Heart left ventricle (tissue), 13 donors: ENCODE measurements around the gene TRPM3.

ENCODE experiments used
- POLR2A ChIP-seq, 2 donors: fragments of 450-650 bp; IDR thresholded peaks; one replicate each; pipeline ENCODE4 v1.6.1; 2017; ENCODE audit warnings: antibody characterized with exemption in 2 of 2, mild to moderate bottlenecking in 2 of 2, moderate library complexity in 2 of 2
- TF ChIP-seq, protein P1 (sequence below), 12 donors: fragments of 200-600 bp; sonication (generic) in 4 of 12; IDR thresholded peaks; one replicate each; pipeline versions ENCODE4 v1.5.0 to v1.8.0; 2018 to 2022; ENCODE audit warnings: antibody characterized with exemption in 12 of 12, mild to moderate bottlenecking in 5 of 12
- donor health status: ischemic (EF 13 %, LVEDD 7.1; RV severe dilation, severe dysfunction).
- donor health status: DM: no; HTN: yes; CAD: no.
- donor health status: DM: no; HTN: no; CAD: no.
- donor health status: ischemic (EF 25% LVEDD 6.9; RV normal size, moderate dysfunction).
- donor health status: ischemic (EF 25% LVEDD 5.7; RV mildly dilated, moderate dysfunction).
- donor health status: ischemic (EF 35%, LVEDD 5.7; RV mildly dilated, moderate dysfunction).
- donor health status: nonischemic (EF 11% LVEDD 7.7; RV severe dilation, severe dysfunction).
- donor health status: DM: yes; HTN: yes; CAD: no.
- donor health status: PGD.
- donor health status: ischemic (EF 29% LVEDD 5.4; RV normal size, mild dysfunction).
- donor health status: nonischemic (EF 23%, LVEDD 6.1; RV moderate dilation, normal function).

- TF ChIP-seq, protein P1, sequence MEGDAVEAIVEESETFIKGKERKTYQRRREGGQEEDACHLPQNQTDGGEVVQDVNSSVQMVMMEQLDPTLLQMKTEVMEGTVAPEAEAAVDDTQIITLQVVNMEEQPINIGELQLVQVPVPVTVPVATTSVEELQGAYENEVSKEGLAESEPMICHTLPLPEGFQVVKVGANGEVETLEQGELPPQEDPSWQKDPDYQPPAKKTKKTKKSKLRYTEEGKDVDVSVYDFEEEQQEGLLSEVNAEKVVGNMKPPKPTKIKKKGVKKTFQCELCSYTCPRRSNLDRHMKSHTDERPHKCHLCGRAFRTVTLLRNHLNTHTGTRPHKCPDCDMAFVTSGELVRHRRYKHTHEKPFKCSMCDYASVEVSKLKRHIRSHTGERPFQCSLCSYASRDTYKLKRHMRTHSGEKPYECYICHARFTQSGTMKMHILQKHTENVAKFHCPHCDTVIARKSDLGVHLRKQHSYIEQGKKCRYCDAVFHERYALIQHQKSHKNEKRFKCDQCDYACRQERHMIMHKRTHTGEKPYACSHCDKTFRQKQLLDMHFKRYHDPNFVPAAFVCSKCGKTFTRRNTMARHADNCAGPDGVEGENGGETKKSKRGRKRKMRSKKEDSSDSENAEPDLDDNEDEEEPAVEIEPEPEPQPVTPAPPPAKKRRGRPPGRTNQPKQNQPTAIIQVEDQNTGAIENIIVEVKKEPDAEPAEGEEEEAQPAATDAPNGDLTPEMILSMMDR (IDR thresholded peaks at IDR 0.05), result no peak
- no peak for TF ChIP-seq POLR2A (IDR thresholded peaks at IDR 0.05)
These were observed 640.0 kb downstream of the TRPM3 start for GRCh38 chr9:70481471-70481870.
